Dedifferentiated amniotic fluid mesenchymal stem cell (primary cell): Measurements from ENCODE around the gene EVA1A.
"Not testable (repeated sequence)": the region's sequence is repeated elsewhere in the genome, so short reads cannot be mapped to it uniquely, and the experiment has no call there.

Source experiments
- DNase-seq: peaks from one replicate; pipeline ENCODE4 v3.0.0-alpha.2; 2016; ENCODE audit errors: extremely low spot score

Gene EVA1A

GRCh38 chr2:75517547-75518230 lies 43.0 kb downstream of the EVA1A start:
- DNase-seq = no peak

GRCh38 chr2:75516378-75517360 lies 44.1 kb downstream of the EVA1A start:
- no peak for DNase-seq

- no peak for DNase-seq
Measured at GRCh38 chr2:75515584-75516368, 45.0 kb downstream of the EVA1A start.

GRCh38 chr2:75513616-75514170 lies 47.0 kb downstream of the EVA1A start:
- DNase-seq = no peak

GRCh38 chr2:75512455-75513212 lies 48.1 kb downstream of the EVA1A start:
- no peak for DNase-seq

GRCh38 chr2:75506101-75506697 lies 54.5 kb downstream of the EVA1A start:
- DNase-seq = no peak

GRCh38 chr2:75505012-75505411 lies 55.7 kb downstream of the EVA1A start:
- no peak for DNase-seq

- DNase-seq = peak; percentile 49
Measured at GRCh38 chr2:75503048-75503607, 57.6 kb downstream of the EVA1A start.

GRCh38 chr2:75500633-75501032 lies 60.1 kb downstream of the EVA1A start:
- DNase-seq = no peak

GRCh38 chr2:75499534-75499933 lies 61.2 kb downstream of the EVA1A start:
- DNase-seq = no peak

GRCh38 chr2:75498907-75499306 lies 61.8 kb downstream of the EVA1A start:
- no peak for DNase-seq

- no peak for DNase-seq
Measured at GRCh38 chr2:75497256-75497655, 63.5 kb downstream of the EVA1A start.

- no peak for DNase-seq
Measured at GRCh38 chr2:75495862-75496261, 64.9 kb downstream of the EVA1A start.

- no peak for DNase-seq
Measured at GRCh38 chr2:75494137-75494769, 66.5 kb downstream of the EVA1A start.

- no peak for DNase-seq
Measured at GRCh38 chr2:75493230-75493629, 67.5 kb downstream of the EVA1A start.

- no peak for DNase-seq
Measured at GRCh38 chr2:75491129-75491753, 69.5 kb downstream of the EVA1A start.

GRCh38 chr2:75489721-75490120 lies 71.0 kb downstream of the EVA1A start:
- DNase-seq = no peak

GRCh38 chr2:75488157-75488556 lies 72.6 kb downstream of the EVA1A start:
- no peak for DNase-seq

GRCh38 chr2:75486735-75487134 lies 74.0 kb downstream of the EVA1A start:
- DNase-seq = not testable (repeated sequence)
